ENCODE data around the gene GGNBP2.

Gene GGNBP2

GRCh38 chr17:36578671-36579070 lies 34.0 kb downstream of the GGNBP2 start:
- in situ Hi-C loops (cut with MboI; ENCODE audit: low pct_unique_long_range_greater_than_20kb, low sequenced_read_pairs, unreplicated experiment) = no loop called here
- DNase-seq (ENCODE audit: low spot score) = no peak

GRCh38 chr17:36583787-36584186 lies 39.1 kb downstream of the GGNBP2 start:
- in situ Hi-C loops (cut with MboI; ENCODE audit: low pct_unique_long_range_greater_than_20kb, low sequenced_read_pairs, unreplicated experiment) = no loop called here
- TF ChIP-seq CTCF (IDR thresholded peaks at IDR 0.05; ENCODE audit: extremely low read depth, insufficient read depth, missing control alignments) = no peak
- DNase-seq (ENCODE audit: low spot score) = no peak

More at GRCh38 chr17:36578671-36579070, 34.0 kb downstream of the GGNBP2 start:
- no peak for TF ChIP-seq CTCF (IDR thresholded peaks at IDR 0.05; ENCODE audit: extremely low read depth, insufficient read depth, missing control alignments)

- no peak for TF ChIP-seq CTCF (IDR thresholded peaks at IDR 0.05; ENCODE audit: extremely low read depth, insufficient read depth, missing control alignments)
- in situ Hi-C loops (cut with MboI; ENCODE audit: low pct_unique_long_range_greater_than_20kb, low sequenced_read_pairs, unreplicated experiment) = no loop called here
- no peak for DNase-seq (ENCODE audit: low spot score)
Observed at GRCh38 chr17:36586138-36586537, 41.4 kb downstream of the GGNBP2 start.

- DNase-seq (ENCODE audit: low spot score) = no peak
- in situ Hi-C loops (cut with MboI; ENCODE audit: low pct_unique_long_range_greater_than_20kb, low sequenced_read_pairs, unreplicated experiment) = no loop called here
- TF ChIP-seq CTCF (IDR thresholded peaks at IDR 0.05; ENCODE audit: extremely low read depth, insufficient read depth, missing control alignments) = no peak
Observed at GRCh38 chr17:36590082-36590481, 45.4 kb downstream of the GGNBP2 start.

GRCh38 chr17:36591434-36592315 lies 47.0 kb downstream of the GGNBP2 start, which contains the start of gene DHRS11:
DHRS11 (plus strand) TSS chr17:36591879; CDS start chr17:36592010, 131 bp downstream.
- DNase-seq (ENCODE audit: low spot score) = peak; percentile 97
- in situ Hi-C loops (cut with MboI; ENCODE audit: low pct_unique_long_range_greater_than_20kb, low sequenced_read_pairs, unreplicated experiment) = no loop called here
- peak; percentile 28 for TF ChIP-seq CTCF (IDR thresholded peaks at IDR 0.05; ENCODE audit: extremely low read depth, insufficient read depth, missing control alignments)

- no peak for DNase-seq (ENCODE audit: low spot score)
- no peak for TF ChIP-seq CTCF (IDR thresholded peaks at IDR 0.05; ENCODE audit: extremely low read depth, insufficient read depth, missing control alignments)
- in situ Hi-C loops (cut with MboI; ENCODE audit: low pct_unique_long_range_greater_than_20kb, low sequenced_read_pairs, unreplicated experiment) = no loop called here
Observed at GRCh38 chr17:36592316-36592715, 47.6 kb downstream of the GGNBP2 start.
